MM.1S (cell line): ENCODE data around the gene ANGPTL8.
A peak's percentile ranks its signal among the peaks of the same experiment; 100 is the strongest.

ENCODE experiments used
- DNase-seq: peaks from one replicate; pipeline ENCODE4 v3.0.0-alpha.2; 2015
- H2AFZ ChIP-seq: fragments of 300-600 bp; sonication (generic); 2 replicates; pipeline ENCODE4 v1.6.0; 2016; ENCODE audit warnings: antibody characterized with exemption, low read length
- H3F3A ChIP-seq: fragments of 300-600 bp; sonication (generic); 2 replicates; pipeline ENCODE4 v1.6.1; 2016; ENCODE audit warnings: mild to moderate bottlenecking, antibody characterized with exemption, low read length, moderate library complexity, mixed read lengths; ENCODE audit not compliant: insufficient read depth
- H3K27ac ChIP-seq: fragments of 300-600 bp; sonication (generic); 2 replicates; pipeline ENCODE4 v1.5.1; 2016; ENCODE audit warnings: mild to moderate bottlenecking, low read length
- H3K27me3 ChIP-seq: fragments of 300-600 bp; sonication (generic); replicated peaks from 2 replicates; pipeline ENCODE4 v1.6.0; 2016; ENCODE audit warnings: low read length; ENCODE audit not compliant: insufficient read depth
- H3K36me3 ChIP-seq: fragments of 300-600 bp; sonication (generic); replicated peaks from 2 replicates; pipeline ENCODE4 v1.6.1; 2016; ENCODE audit warnings: mild to moderate bottlenecking, low read length, mixed read lengths; ENCODE audit not compliant: insufficient read depth
- H3K4me1 ChIP-seq: fragments of 300-600 bp; sonication (generic); 2 replicates; pipeline ENCODE4 v1.6.1; 2016; ENCODE audit warnings: low read length, mixed read lengths
- H3K4me2 ChIP-seq: fragments of 300-600 bp; sonication (generic); 2 replicates; pipeline ENCODE4 v1.6.0; 2016; ENCODE audit warnings: low read depth, low read length
- H3K4me3 ChIP-seq: fragments of 300-600 bp; sonication (generic); 2 replicates; pipeline ENCODE4 v1.5.1; 2016; ENCODE audit warnings: low read length, mixed read lengths
- H3K79me2 ChIP-seq: fragments of 300-600 bp; sonication (generic); 2 replicates; pipeline ENCODE4 v1.6.1; 2016; ENCODE audit warnings: mixed run types, low read length, mixed read lengths
- H3K9ac ChIP-seq: fragments of 300-600 bp; sonication (generic); 2 replicates; pipeline ENCODE4 v1.6.1; 2016; ENCODE audit warnings: low read length, mixed read lengths
- H3K9me2 ChIP-seq: fragments of 300-600 bp; sonication (generic); replicated peaks from 2 replicates; pipeline ENCODE4 v1.6.1; 2016; ENCODE audit warnings: mild to moderate bottlenecking, low read length, mixed read lengths; ENCODE audit not compliant: insufficient read depth
- H3K9me3 ChIP-seq: fragments of 300-600 bp; sonication (generic); replicated peaks from 2 replicates; pipeline ENCODE4 v1.6.1; 2016; ENCODE audit warnings: mild to moderate bottlenecking, low read length, mixed read lengths; ENCODE audit not compliant: insufficient read depth
- H4K20me1 ChIP-seq: fragments of 300-600 bp; sonication (generic); 2 replicates; pipeline ENCODE4 v1.6.1; 2016; ENCODE audit warnings: mild to moderate bottlenecking, low read length, moderate library complexity, mixed read lengths; ENCODE audit not compliant: insufficient read depth
- EZH2 ChIP-seq: fragments of 300-600 bp; sonication (generic); optimal IDR thresholded peaks from 2 replicates; pipeline ENCODE3; 2017; ENCODE audit warnings: low read depth, mild to moderate bottlenecking, antibody characterized with exemption, low read length, mixed read lengths
- EZH2phosphoT487 ChIP-seq: fragments of 300-600 bp; sonication (generic); IDR thresholded peaks from 2 replicates; pipeline ENCODE4 v1.6.1; 2018; ENCODE audit warnings: antibody characterized with exemption, low read length
- TF ChIP-seq, protein P1 (sequence below): fragments of 300-600 bp; sonication (generic); IDR thresholded peaks from 2 replicates; pipeline ENCODE4 v1.5.1; 2016; ENCODE audit warnings: antibody characterized with exemption, low read length, mixed read lengths

Gene ANGPTL8

DNA sequence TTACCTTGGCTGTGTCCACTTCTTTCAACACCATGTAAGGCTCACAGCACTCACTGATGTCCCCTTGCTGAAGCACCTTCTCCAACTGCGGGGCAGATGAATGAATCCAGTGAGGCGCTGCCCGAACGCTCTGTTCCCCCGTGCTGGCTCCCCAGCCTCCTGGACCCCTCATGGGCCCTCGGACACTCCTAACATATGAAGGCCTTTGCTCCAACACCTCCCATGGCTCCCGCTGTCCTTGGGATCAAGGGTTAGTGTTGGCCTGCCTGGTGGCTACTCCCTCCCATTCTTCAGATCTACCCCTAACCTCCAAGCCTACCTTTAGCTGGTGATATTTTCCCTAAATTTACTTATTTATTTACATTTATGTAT lies 4.4 kb downstream of the ANGPTL8 start:
- no peak overlapping the region for H2AFZ ChIP-seq
- peak overlapping the region; percentile 37; the same call in 1 of the 2 replicates for H3K4me3 ChIP-seq
- TF ChIP-seq EZH2phosphoT487: no peak
- TF ChIP-seq, protein P1, sequence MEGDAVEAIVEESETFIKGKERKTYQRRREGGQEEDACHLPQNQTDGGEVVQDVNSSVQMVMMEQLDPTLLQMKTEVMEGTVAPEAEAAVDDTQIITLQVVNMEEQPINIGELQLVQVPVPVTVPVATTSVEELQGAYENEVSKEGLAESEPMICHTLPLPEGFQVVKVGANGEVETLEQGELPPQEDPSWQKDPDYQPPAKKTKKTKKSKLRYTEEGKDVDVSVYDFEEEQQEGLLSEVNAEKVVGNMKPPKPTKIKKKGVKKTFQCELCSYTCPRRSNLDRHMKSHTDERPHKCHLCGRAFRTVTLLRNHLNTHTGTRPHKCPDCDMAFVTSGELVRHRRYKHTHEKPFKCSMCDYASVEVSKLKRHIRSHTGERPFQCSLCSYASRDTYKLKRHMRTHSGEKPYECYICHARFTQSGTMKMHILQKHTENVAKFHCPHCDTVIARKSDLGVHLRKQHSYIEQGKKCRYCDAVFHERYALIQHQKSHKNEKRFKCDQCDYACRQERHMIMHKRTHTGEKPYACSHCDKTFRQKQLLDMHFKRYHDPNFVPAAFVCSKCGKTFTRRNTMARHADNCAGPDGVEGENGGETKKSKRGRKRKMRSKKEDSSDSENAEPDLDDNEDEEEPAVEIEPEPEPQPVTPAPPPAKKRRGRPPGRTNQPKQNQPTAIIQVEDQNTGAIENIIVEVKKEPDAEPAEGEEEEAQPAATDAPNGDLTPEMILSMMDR: no peak
- no peak for TF ChIP-seq EZH2
- no peak overlapping the region for H3K27ac ChIP-seq
- no peaks in the 10 kb centered on the region for H3K9me3 ChIP-seq
- peaks cover 74% of the 10 kb centered on the region for H3K27me3 ChIP-seq
- H3F3A ChIP-seq: no peaks in the 10 kb centered on the region
- DNase-seq: no peak
- H3K36me3 ChIP-seq: no peaks in the 10 kb centered on the region
- peak overlapping the region; percentile 79 for H3K4me2 ChIP-seq
- no peak overlapping the region for H3K9ac ChIP-seq
- H3K9me2 ChIP-seq: no peaks in the 10 kb centered on the region
- peaks cover 3% of the 10 kb centered on the region; the same call in 1 of the 2 replicates for H3K4me1 ChIP-seq
- no peaks in the 10 kb centered on the region for H4K20me1 ChIP-seq
- H3K79me2 ChIP-seq: no peaks in the 10 kb centered on the region

DNA sequence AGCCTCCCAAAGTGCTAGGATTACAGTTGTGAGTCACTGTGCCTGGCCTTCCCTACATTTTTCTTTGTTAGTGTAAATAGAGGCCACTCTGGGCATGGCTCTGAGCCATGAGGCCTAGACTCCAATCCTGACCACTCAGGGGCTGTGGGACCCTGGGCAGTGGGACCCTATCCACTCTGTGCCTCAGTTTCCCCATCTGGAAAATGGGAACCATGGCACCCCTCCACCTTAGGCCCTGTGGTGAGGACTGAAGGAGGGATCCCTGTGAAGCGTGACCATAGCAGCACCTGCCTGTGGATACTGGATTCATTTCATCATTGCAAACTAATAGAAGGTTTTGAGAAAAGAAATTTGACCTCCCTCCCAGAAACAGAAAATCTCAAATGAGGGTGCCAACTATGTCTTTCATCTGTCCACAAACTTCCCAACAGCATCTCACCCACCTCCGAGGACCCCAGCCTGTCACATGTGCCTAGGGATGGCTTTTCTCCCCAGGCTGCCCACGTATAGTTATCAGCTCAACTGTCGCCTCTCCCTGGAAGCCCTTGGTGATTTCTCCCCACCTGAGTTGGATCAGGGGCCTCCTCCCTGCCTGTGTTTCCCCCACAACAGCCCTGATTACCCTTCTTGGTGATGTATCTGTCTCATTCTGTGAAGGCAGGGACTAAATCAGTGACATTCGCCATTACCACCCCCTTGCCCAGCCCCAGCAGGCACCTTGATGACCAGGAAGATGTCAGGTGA lies 5.6 kb downstream of the ANGPTL8 start:
- Histone ChIP-seq H3K27me3 (peaks cover 66% of the 10 kb centered on the region), H3K79me2 (no peaks in the 10 kb centered on the region), H3K9me2 (no peaks in the 10 kb centered on the region), H2AFZ (no peak overlapping the region), H3K27ac (no peak overlapping the region), H3F3A (no peaks in the 10 kb centered on the region), H3K4me1 (peaks cover 3% of the 10 kb centered on the region; the same call in 1 of the 2 replicates), H3K4me3 (no peak overlapping the region), H3K9me3 (no peaks in the 10 kb centered on the region), H3K9ac (no peak overlapping the region), H4K20me1 (no peaks in the 10 kb centered on the region), H3K4me2 (no peak overlapping the region), H3K36me3 (no peaks in the 10 kb centered on the region)
- TF ChIP-seq, protein P1: no peak
- TF ChIP-seq EZH2 (no peak), EZH2phosphoT487 (no peak)
- no peak for DNase-seq

- Histone ChIP-seq H3K9me3 (no peaks in the 10 kb centered on the region), H3K27me3 (peaks cover 66% of the 10 kb centered on the region), H3K79me2 (no peaks in the 10 kb centered on the region), H3K9me2 (no peaks in the 10 kb centered on the region), H3K36me3 (no peaks in the 10 kb centered on the region), H3K4me1 (peaks cover 3% of the 10 kb centered on the region; the same call in 1 of the 2 replicates), H3K9ac (no peak overlapping the region), H3K27ac (no peak overlapping the region), H3K4me3 (no peak overlapping the region), H2AFZ (no peak overlapping the region), H3K4me2 (no peak overlapping the region), H3F3A (no peaks in the 10 kb centered on the region), H4K20me1 (no peaks in the 10 kb centered on the region)
- TF ChIP-seq EZH2 (no peak), EZH2phosphoT487 (no peak)
- TF ChIP-seq, protein P1: no peak
- DNase-seq: no peak
Observed at GRCh38 chr19:11246941-11247340, 7.5 kb downstream of the ANGPTL8 start.
